RKO (cell line): ENCODE measurements around the gene WNT11.

Experiments
- DNase-seq: peaks from one replicate; pipeline ENCODE4 v3.0.0-alpha.2; 2016; ENCODE audit warnings: low spot score

Gene WNT11

GRCh38 chr11:76218449-76219178 lies 12.3 kb upstream of the WNT11 start:
- DNase-seq, result no peak

GRCh38 chr11:76217653-76218160 lies 11.4 kb upstream of the WNT11 start:
- no peak for DNase-seq

DNA sequence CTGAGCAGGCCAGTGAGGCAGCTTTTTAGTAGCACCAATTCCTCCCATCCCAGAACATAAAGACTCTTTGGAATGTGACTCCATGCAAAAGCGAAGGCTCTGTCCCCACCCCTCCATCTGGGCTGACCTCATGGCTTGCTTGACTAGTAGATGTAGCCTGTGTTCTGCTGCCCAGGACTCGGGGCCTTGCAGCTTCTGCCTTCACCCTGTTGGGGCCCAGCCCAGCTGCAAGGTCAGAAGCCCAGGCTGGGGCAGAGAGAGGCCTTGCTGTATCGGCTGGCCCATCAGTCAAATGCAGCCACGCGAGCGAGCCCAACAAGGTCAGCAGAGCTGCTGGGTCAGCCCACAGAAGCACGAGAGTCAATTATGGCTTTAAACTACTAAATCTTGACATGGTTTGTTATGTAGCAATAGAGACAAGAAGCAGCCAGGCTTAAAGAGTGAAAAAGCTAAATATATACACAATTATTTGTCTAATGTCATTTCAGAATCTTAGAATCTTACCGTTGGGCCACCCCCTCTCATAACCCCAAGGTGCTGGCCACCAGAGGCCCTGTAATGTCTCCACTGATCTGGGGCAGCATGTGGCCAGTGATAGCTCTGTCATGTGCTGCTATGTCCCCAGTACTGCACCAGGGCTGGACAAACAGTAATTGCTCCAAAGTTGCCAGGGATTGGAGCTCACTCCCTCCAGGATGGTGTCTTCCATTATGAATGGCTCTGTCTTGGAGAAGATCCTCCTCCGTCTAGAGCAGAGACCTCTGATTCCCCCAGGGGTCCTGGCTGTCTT lies 10.4 kb upstream of the WNT11 start:
- DNase-seq, result no peak

GRCh38 chr11:76215941-76216340 lies 9.6 kb upstream of the WNT11 start:
- peak; percentile 82 for DNase-seq

- no peak for DNase-seq
Observed at GRCh38 chr11:76214968-76215548, 8.8 kb upstream of the WNT11 start.

GRCh38 chr11:76214186-76214585 lies 7.9 kb upstream of the WNT11 start:
- DNase-seq, result no peak

DNA sequence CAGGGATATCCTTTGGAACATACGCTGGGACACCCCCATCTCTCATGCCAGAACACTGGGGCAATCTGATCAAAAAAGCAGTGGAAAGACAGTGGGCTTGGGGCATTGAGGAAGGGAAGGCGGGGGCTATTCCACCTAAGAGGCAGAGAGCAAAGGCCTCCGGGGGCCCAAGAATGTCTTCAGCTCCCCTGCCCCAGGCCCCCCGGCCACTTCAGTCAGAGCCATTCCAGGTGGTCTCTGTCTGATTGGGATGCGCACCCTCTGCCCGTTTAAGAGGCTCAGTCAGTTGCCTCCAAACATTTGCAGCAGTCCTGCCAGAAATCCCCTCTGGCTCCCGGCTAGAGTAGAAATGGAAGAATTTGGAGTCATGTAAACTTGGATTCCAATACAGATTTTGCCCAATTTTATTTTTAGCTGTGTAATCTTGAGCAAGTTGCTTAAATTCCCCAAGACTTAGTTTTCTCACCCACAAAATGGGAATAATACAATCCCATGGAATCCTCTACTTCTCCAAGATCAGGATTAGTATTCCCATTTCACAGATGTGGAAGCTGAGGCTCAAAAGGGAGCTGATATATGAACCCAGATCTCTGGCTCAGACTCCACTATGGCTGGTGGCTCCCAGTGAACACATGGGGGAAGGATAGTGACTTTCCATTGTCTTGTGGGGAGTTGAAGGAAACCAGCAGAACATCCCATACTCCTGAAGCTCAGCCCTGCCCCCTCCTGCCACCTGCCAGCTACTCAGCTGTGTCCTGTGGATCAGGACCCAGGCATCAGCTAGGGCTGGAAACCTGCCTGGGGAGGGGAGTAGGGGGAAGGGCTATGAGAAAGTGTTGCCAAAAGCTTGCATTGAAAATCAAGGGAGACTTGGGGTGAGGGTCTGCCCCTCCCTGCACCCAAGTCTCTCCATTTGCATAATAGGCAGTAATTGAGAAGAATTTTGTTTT lies 6.1 kb upstream of the WNT11 start:
- no peak for DNase-seq

- DNase-seq, result no peak
Observed at GRCh38 chr11:76210931-76211851, 4.9 kb upstream of the WNT11 start.

GRCh38 chr11:76209973-76210930 lies 4.0 kb upstream of the WNT11 start:
- peak; percentile 52 for DNase-seq

GRCh38 chr11:76209375-76209972 lies 3.2 kb upstream of the WNT11 start:
- peak; percentile 20 for DNase-seq

- peak; percentile 74 for DNase-seq
Observed at GRCh38 chr11:76208438-76209374, 2.4 kb upstream of the WNT11 start.

DNA sequence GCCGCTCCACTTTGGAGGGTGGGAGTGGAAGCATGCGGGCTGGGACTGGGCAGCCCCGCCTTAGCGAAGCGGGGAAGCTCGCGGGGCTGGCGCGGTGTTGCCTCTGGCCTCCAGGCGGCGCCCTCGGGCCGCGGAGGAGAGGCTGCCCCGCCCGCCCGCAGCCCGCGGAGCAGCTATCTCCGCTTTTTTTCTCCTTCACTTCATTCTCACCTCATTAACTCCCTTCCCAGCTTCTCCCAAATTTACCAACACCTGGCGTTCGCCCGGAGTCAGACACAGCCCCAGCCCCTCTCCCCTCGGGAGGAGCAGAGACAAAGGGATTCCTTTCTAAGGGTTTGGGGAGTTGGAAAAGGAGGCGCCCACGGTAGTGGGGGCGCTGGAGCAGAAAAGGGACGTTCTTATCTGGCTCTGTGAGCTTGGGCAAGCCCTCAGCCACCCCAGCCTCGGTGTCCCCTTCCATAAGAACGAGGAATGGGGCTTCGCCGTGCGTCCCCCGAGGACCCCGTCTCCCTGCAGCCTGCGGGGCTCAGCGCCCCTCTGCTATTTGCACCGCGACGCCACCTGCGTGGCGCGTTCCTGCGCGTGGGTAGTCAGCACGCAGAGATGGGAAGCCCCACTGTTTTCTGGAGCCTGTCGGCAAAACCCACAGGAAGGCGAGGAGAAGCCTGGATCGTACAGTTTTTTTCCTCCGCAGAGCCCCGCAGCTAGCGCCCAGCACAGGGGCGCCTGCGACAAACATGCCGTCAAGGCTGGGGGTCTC lies 1.5 kb upstream of the WNT11 start:
- DNase-seq, result peak; percentile 83

DNA sequence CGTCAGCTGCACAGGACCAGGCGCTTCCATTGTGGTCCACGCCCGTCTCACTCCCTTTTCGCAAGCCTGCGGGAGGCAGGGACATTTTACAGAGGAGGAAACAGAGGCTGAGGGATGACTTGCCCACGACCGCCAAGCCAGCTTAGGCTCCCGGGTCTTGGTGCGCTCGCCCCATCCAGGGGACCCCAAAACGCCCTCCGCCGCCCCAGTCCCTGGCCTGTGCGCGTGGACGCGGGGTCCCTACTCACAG lies 300 bp downstream of the WNT11 start:
- DNase-seq, result no peak

DNA sequence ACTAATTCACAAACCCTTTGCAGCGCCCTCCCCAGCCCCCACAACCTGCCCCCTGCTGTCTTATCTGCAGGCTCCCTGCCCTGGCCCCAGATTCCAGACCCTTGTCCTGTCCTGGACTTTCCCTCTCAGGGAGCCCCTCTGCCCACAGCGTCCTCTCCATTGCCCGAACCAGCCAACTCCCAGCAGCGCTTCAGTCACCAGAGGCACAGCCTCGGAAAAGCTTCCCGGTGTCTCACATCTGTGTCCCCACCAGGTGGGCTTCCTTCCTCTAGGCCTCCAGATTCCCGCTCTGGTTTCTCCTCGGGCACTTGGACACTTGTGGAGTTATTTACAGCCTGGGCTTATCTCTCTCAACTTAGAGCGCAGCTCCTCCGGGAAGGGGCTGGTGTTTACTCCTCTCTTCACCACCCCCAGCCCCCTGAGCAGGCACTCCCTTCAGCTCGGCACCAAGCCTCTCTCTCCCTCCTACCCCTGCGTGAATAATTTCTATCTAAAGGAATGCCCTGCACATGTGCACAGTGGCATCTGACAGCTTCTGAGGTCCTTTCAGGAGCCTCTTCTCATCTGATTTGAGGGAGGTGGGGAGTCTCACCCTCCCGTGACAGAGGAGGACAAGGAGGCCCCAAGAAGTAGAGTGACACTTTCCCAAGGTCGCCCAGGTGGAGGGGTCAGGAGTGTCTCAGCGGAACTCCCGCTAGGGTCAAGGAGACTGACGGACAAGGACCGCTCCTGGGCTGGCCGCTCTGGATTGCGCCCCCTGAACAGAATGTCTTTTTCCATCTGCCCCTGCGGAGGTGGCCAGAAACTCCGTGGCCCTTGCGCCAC lies 838 bp downstream of the WNT11 start:
- no peak for DNase-seq

GRCh38 chr11:76203937-76204336 lies 2.4 kb downstream of the WNT11 start:
- DNase-seq, result no peak

DNA sequence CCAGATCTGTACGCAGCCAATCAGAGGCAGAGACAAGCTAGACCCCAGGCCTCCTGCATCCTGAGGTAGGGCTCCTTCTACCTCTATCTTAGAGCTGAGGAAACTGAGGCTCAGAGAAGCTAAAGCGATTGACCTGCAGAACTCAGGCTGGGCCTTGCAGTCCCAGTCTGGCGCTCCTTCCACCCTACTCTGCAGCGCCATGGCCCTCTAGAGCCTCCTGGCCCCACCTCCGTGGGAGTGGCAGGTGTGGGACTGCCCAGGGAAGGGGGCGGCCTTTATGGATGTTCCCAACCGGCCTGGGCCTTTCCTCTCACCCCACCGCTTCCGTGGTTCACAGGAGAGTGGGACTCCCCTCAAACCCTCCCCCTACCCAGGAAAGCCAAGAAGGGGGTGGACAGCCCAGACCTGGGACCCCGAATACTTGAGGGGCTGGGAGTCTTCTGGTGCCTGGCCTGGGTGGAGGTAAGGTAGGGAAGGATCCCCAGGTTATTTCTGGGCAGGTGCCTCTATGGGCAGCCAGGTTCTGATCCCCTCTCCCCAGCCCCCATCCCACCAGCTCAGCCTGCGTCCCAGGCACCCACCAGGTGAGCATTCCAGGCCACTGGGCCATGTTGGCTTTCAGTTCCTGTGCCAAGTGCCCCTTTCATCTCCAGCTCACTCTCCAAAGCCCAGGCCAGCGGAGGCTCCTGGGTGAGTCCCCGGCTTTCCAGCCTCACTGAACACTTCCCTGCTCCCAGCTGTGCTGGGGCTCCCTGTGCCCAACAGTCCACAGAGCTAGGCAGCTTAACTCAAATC lies 3.0 kb downstream of the WNT11 start:
- no peak for DNase-seq
